Measurements from ENCODE around the gene LCLAT1.
"Not testable (repeated sequence)": the region's sequence is repeated elsewhere in the genome, so short reads cannot be mapped to it uniquely, and the experiment has no call there.

Gene LCLAT1

GRCh38 chr2:30466216-30466615 is 19.2 kb downstream of the LCLAT1 start:
- TF ChIP-seq ZNF830 (tag by site-specific recombination; IDR thresholded peaks at IDR 0.05; ENCODE audit: low read depth) (no peak), ZNF777 (tag by site-specific recombination; IDR thresholded peaks at IDR 0.05; ENCODE audit: borderline replicate concordance) (no peak), ZNF248 (tag by site-specific recombination; IDR thresholded peaks at IDR 0.05) (no peak), ZNF366 (tag by site-specific recombination; conservative IDR thresholded peaks at IDR 0.05) (no peak), PRDM6 (tag by site-specific recombination; IDR thresholded peaks at IDR 0.05) (no peak), CTCF (tag by site-specific recombination; IDR thresholded peaks at IDR 0.05) (no peak), ZNF148 (tag by site-specific recombination; IDR thresholded peaks at IDR 0.05; ENCODE audit: borderline replicate concordance) (no peak), ZFP37 (tag by site-specific recombination; IDR thresholded peaks at IDR 0.05) (no peak), SCRT2 (tag by site-specific recombination; IDR thresholded peaks at IDR 0.05) (no peak), ZBTB49 (tag by site-specific recombination; IDR thresholded peaks at IDR 0.05; ENCODE audit: low read depth) (no peak), ZBTB20 (tag by site-specific recombination; IDR thresholded peaks at IDR 0.05) (no peak), ZNF211 (tag by site-specific recombination; IDR thresholded peaks at IDR 0.05; ENCODE audit: low read depth) (no peak), ZBTB8A (tag by site-specific recombination; IDR thresholded peaks at IDR 0.05) (no peak), MZF1 (tag by site-specific recombination; IDR thresholded peaks at IDR 0.05; ENCODE audit: borderline replicate concordance) (no peak)
- CTCF ChIA-PET = interaction anchor here (0.7 to 1.8 kb wide), 4 partner anchors 10 to 373 kb away, joined by 3 to 11 read pairs (median 4); no protein-coding TSS in a partner anchor
- Histone ChIP-seq H3K4me1 (ENCODE audit: control insufficient read depth, insufficient read depth, low read length) (0 out of 2 replicates have a peak, but pooled peaks cover 10% of the 10 kb centered on the region), H3K27ac (ENCODE audit: extremely low read depth, low read depth, low read length) (no peak overlapping the region), H3K4me3 (ENCODE audit: low read depth, low read length) (no peak overlapping the region), H3K9me3 (ENCODE audit: control insufficient read depth, insufficient read depth, low read depth, low read length) (no peaks in the 10 kb centered on the region), H3K36me3 (ENCODE audit: control insufficient read depth in 2 of 2, insufficient read depth in 1 of 2, low read length in 2 of 2) (no peaks in the 10 kb centered on the region; a peak in 1 of 3 replicates)
- POLR2A ChIA-PET = no interaction called here

- POLR2A ChIA-PET = not testable (repeated sequence)
- CTCF ChIA-PET = interaction anchor here (1.8 kb wide), 1 partner anchor 12 kb away, joined by 11 read pairs; no protein-coding TSS in a partner anchor
These were observed 20.2 kb downstream of the LCLAT1 start for GRCh38 chr2:30467062-30467826.

More at GRCh38 chr2:30467062-30467826, 20.2 kb downstream of the LCLAT1 start:
- not testable (repeated sequence) for H3K27ac ChIP-seq (ENCODE audit: extremely low read depth, low read depth, low read length); H3K4me3 ChIP-seq (ENCODE audit: low read depth, low read length); H3K36me3 ChIP-seq (ENCODE audit: control insufficient read depth in 2 of 2, insufficient read depth in 1 of 2, low read length in 2 of 2); H3K9me3 ChIP-seq (ENCODE audit: control insufficient read depth, insufficient read depth, low read depth, low read length)
- H3K4me1 ChIP-seq (ENCODE audit: control insufficient read depth, insufficient read depth, low read length) = peaks cover 15% of the 10 kb centered on the region; the same call in 1 of the 2 replicates
- TF ChIP-seq ZNF146 (tag by site-specific recombination; IDR thresholded peaks at IDR 0.05) (peak; percentile 73), SCRT2 (tag by site-specific recombination; IDR thresholded peaks at IDR 0.05) (peak; percentile 74), ZNF580 (tag by site-specific recombination; IDR thresholded peaks at IDR 0.05) (peak; percentile 15; the same call in 1 of the 2 replicates), ZNF184 (tag by site-specific recombination; IDR thresholded peaks at IDR 0.05) (0 out of 2 replicates have a peak, but pooled peaks have one; percentile 62)

Measured in HEK293 (cell line).